HG02678 (cell line): Measurements from ENCODE around the gene ZSWIM4.
"Not testable (repeated sequence)": the region's sequence is repeated elsewhere in the genome, so short reads cannot be mapped to it uniquely, and the experiment has no call there.

Experiments
- ATAC-seq: cut with Tn5 transposase; IDR thresholded peaks from one replicate; pipeline ENCODE4 v1.9.1; 2021; ENCODE audit warnings: mild to moderate bottlenecking, moderate library complexity; ENCODE audit not compliant: unreplicated experiment

Gene ZSWIM4

GRCh38 chr19:13774217-13775191 lies 20.7 kb upstream of the ZSWIM4 start, which contains the start of gene C19orf53:
C19orf53 (plus strand) TSS chr19:13774456; CDS start chr19:13774478, 22 bp downstream.
- peak; percentile 98 for ATAC-seq

GRCh38 chr19:13778398-13778797 lies 16.8 kb upstream of the ZSWIM4 start:
- no peak for ATAC-seq

- ATAC-seq = no peak
Observed at GRCh38 chr19:13778847-13779246, 16.4 kb upstream of the ZSWIM4 start.

DNA sequence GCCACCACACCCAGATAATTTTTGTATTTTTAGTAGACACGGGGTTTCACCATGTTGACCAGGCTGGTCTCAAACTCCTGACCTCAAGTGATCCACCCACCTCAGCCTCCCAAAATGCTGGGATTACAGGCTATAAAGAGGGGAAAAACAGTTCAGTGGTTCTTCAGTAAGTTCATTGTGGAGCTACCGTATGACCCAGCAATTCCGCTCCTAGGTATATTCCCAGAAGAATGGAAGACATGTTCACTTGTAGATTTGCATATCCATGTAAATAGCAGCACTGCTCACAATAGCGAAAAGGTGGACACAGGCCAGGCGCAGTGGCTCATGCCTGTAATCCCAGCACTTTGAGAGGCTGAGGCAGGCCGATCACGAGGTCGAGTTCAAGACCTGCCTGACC lies 15.4 kb upstream of the ZSWIM4 start:
- not testable (repeated sequence) for ATAC-seq

DNA sequence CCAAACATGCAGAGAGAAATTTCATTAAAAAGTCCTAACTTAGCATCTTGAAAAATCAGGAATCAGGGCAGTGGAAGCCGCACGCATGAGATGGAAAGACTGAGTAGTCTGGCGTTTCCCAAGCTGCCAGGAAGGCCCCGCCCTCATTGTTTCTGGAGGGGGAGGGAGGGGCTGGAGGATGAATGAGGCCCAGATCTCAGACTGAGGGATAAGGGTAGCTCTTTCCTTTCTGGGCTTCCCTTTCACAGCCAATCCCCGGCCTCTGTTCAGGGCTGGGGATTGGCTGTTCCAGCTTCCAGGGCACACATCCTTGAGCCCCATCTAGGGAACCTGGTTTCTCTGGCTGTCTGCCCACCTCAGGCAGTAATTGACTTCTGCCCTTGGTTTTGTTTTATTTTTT lies 13.7 kb upstream of the ZSWIM4 start:
- ATAC-seq = no peak

DNA sequence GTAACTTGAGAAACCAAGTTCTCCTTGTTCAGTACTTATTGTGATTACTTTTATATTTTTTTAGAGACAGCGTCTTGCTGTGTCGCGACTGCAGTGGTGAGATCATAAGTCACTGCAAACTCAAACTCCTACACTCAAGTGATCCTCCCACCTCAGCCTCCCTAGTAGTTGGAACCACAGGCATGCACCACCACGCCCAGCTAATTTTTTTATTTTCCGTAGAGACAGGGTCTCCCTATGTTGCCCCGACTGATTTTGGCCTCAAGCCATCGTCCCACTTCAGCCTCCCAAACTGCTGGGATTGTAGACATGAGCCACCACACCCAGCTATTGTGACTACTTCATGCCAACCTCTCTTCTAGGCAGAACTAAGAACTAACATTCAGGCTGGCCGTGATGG lies 12.7 kb upstream of the ZSWIM4 start:
- no peak for ATAC-seq

DNA sequence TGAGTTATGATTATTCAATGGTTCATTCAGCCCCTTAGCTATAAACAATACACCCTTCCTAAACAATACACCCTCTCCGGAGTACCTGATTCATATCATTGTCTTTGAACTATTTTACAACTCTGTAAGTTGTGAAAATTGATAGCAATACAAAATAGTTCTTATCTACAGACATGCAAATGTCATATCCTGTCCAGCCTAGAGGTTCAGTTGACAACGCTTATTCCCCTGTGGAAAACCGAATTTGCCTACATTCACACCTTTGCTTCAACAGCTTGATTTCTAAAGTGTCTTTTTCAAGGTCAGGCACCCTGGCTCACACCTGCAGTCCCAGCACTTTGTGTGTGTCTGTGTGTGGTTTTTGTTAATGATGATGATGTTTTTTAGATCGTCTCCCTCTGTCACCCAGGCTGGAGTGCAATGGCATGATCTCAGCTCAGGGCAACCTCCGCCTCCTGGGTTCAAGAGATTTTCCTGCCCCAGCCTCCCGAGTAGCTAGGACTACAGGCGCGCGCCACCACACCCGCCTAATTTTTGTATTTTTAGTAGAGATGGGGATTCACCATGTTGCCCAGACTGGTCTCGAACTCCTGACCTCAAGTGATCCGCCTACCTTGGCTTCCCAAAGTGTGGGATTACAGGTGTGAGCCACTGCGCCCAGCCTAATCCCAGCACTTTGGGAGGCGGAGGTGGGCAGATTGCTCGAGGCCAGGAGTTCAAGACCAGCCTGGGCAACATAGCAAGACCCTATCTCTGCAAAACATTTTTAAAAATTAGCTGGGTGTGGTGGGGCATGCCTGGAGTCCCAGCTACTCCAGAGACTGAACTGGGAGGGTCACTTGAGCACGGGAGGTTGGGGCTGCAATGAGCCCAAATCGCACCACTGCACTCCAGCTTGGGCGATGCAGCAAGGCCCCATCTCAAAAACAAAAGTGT lies 11.4 kb upstream of the ZSWIM4 start:
- no peak for ATAC-seq

DNA sequence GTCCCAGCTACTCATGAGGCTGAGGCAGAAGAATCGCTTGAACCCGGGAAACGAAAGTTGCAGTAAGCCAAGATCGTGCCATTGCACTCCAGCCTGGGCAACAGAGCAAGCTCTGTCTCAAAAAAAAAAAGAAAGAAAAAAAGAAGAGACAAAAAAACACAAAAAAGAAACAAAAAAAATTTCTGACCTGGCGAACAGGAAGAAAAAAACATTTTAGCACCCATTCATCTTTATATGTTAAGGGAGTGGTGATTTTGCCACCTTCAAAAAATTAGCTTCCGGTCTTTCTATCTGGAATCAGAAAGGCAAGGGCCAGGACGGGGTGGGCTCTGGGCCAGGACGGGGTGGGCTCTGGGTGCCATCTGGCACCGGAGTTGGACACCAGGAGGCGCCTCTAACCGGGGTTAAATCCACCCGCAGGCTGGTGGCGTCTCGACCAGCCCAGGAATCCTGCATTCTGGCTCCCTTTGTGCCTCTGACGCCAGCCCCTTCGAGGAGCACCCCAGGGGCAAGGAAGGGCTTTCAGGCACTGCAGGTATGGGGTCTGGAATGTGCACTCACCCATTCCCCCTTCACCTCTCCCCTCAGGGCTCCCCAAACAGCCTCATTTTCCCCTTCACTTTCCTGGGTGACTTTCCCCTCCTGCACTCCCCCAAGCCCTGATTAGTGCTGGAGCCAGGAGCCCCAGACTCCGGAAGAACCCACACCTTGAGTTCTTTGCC lies 10.4 kb upstream of the ZSWIM4 start:
- no peak for ATAC-seq

- ATAC-seq = no peak
Observed at GRCh38 chr19:13788991-13789390, 6.3 kb upstream of the ZSWIM4 start.

- no peak for ATAC-seq
Observed at GRCh38 chr19:13790354-13790753, 4.9 kb upstream of the ZSWIM4 start.

DNA sequence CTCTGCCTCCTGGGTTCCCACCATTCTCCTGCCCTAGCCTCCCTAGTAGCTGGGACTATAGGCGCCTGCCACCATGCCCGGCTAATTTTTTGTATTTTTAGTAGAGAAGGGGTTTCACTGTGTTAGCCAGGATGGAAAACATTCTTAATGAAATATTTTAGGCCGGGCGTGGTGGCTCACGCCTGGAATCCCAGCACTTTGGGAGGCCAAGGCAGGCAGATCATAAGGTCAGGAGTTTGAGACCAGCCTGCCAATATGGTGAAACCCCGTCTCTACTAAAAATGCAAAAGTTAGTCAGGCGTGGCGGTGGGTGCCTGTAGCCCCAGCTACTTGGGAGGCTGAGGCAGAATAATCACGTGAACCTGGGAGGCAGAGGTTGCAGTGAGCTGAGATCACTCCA lies 1.9 kb upstream of the ZSWIM4 start:
- ATAC-seq = not testable (repeated sequence)

- ATAC-seq = no peak
Observed at GRCh38 chr19:13794398-13794756, 866 bp upstream of the ZSWIM4 start.

GRCh38 chr19:13795595-13796300 lies 505 bp downstream of the ZSWIM4 start:
- ATAC-seq = peak; percentile 31

GRCh38 chr19:13796301-13797057 lies 1.2 kb downstream of the ZSWIM4 start:
- ATAC-seq = no peak

- ATAC-seq = no peak
Observed at GRCh38 chr19:13797058-13797440, 1.8 kb downstream of the ZSWIM4 start.

DNA sequence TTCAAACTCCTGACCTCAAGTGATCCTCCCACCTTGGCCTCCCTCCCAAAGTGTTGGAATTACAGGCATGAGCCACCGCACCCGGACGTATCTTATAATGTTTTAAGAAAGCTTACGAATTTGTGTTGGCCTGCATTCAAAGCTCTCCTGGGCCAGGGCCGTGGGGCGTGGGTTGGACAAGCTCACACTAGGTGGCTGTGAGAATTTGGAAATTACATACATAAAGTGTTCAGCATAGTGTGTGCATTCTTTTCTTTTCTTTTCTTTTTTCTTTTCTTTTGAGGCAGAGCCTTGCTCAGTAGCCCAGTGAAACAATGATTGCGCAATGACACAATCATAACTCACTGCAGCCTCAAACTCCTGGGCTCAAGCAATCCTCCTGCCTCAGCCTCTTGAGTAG lies 2.6 kb downstream of the ZSWIM4 start:
- ATAC-seq = no peak

GRCh38 chr19:13799669-13800068 lies 4.4 kb downstream of the ZSWIM4 start:
- no peak for ATAC-seq

DNA sequence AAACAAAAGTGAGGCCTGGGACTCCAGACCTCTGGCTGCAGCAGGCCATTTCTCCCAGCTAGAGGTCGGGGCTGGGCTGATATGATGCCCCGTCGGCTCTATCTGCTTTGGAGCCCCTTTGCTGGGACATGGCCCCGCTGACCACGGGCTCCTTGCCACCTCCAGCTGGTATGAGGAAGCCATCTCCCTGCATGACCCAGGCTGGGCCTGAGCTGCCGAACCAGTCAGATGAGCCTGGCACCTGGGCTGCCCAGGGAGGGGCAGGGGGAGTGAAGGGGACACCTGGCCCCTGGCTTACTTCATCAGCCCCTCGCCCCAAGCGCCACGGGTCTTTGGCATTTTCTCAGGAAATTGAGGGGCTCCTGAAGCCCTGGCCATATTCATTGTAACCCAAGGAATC lies 7.8 kb downstream of the ZSWIM4 start:
- ATAC-seq = no peak

DNA sequence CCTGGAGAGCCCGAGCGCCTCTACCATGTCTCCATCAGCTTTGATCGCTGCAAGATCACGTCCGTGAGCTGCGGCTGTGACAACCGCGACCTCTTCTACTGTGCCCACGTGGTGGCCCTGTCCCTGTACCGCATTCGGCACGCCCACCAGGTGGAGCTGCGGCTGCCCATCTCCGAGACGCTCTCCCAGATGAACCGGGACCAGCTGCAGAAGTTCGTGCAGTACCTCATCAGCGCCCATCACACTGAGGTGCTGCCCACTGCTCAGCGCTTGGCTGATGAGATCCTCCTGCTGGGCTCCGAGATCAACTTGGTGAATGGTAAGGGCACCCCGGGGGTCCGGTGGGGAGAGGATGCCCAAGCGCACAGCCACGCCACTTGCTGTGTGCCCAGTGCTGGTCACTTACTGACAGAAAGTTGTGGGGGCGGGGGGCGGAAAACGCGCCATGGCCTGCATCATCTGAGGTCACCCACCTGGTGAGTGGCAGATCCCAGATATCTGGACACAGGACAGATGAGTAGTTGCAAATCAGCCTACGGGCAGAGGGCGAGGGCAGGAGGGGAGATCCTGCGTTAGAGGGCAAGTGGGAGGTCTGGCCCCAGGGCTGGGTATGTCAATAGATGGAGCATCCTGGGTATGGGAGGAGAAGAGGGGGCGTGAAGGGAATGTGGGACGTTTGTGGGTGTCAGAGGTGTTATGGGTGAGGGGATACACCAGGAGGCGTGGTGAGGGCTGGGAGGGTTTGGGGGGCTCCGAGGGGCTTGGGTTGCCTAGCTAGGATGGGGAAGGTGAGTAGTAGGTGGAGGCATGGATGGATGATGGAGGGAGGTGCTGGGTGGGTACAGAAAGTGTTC lies 9.8 kb downstream of the ZSWIM4 start:
- ATAC-seq = no peak
